AG09319 (cell line): ENCODE results near the gene PCNT.

Experiments used
- DNase-seq: peaks from one replicate; pipeline ENCODE4 v3.0.0-alpha.2; 2010; ENCODE audit warnings: low read depth; ENCODE audit errors: extremely low read depth
- CTCF ChIP-seq: IDR thresholded peaks from 2 replicates; pipeline ENCODE4 v1.5.1; 2011; ENCODE audit warnings: low read depth, mild to moderate bottlenecking, inconsistent platforms, low read length, moderate library complexity

Gene PCNT

GRCh38 chr21:46297338-46298271 is 26.4 kb upstream of the PCNT start:
- no peak for DNase-seq
- TF ChIP-seq CTCF = no peak

GRCh38 chr21:46299167-46299566 is 24.8 kb upstream of the PCNT start:
- TF ChIP-seq CTCF = no peak

GRCh38 chr21:46301759-46302158 is 22.2 kb upstream of the PCNT start:
- TF ChIP-seq CTCF = no peak
- no peak for DNase-seq

More at GRCh38 chr21:46299167-46299566, 24.8 kb upstream of the PCNT start:
- no peak for DNase-seq

- DNase-seq = no peak
- no peak for TF ChIP-seq CTCF
These were observed 19.5 kb upstream of the PCNT start for GRCh38 chr21:46304437-46304836.

- no peak for DNase-seq
- no peak for TF ChIP-seq CTCF
These were observed 19.0 kb upstream of the PCNT start for GRCh38 chr21:46304955-46305354.

GRCh38 chr21:46307625-46308024 is 16.3 kb upstream of the PCNT start:
- no peak for DNase-seq

More at GRCh38 chr21:46307625-46308024, 16.3 kb upstream of the PCNT start:
- no peak for TF ChIP-seq CTCF
